Endothelial cell of umbilical vein (primary cell): ENCODE measurements around the gene TRMT2A. TPM values are rescaled to one million over a fixed set of nuclear protein-coding genes. Genes with fewer than 3 reads are reported as not detected.

Experiments
- BruUV-seq: library from RNA; stranded (reverse); fragments of 400-500 nt; replicated peaks from 2 replicates; lab custom pipeline; 2021; lab: Mats Ljungman, UMichigan
- CTCF ChIA-PET: fragments of 300-600, 350-600 bp; sonication (Branson Sonifier 250); formaldehyde crosslinking; loops from one replicate; lab custom pipeline; 2021; ENCODE audit warnings: antibody characterized with exemption, inconsistent platforms; lab: Charles Lee
- POLR2A ChIA-PET: fragments of 300-600, 350-600 bp; sonication (Branson Sonifier 250); formaldehyde crosslinking; loops from one replicate; lab custom pipeline; 2021; ENCODE audit warnings: antibody characterized with exemption, inconsistent platforms; lab: Charles Lee
- DNase-seq: peaks from one replicate; pipeline ENCODE4 v3.0.0-alpha.2; 2011; ENCODE audit warnings: low read depth, low spot score
- FAIRE-seq: peaks from 2 replicates; lab custom pipeline; 2011; peaks lifted over from hg19 to GRCh38; lab: Jason Lieb, UNC
- H2AFZ ChIP-seq: 2 replicates; pipeline ENCODE4 v1.6.0; 2012; ENCODE audit warnings: low read depth, low read length, control low read depth, inconsistent platforms
- H3K27ac ChIP-seq: 2 replicates; pipeline ENCODE4 v1.5.1; 2011; ENCODE audit warnings: low read depth, mild to moderate bottlenecking, control low read depth, low read length, moderate library complexity; ENCODE audit not compliant: insufficient read depth
- H3K27me3 ChIP-seq, 2 experiments: 2 replicates each; pipeline versions ENCODE4 v1.6.0 to v1.6.1; 2011; ENCODE audit warnings: low read length in 2 of 2, mixed read lengths in 1 of 2; ENCODE audit not compliant: control insufficient read depth in 2 of 2, insufficient read depth in 2 of 2
- H3K36me3 ChIP-seq, 2 experiments: 2 replicates in 1 of 2; 3 replicates in 1 of 2; pipeline ENCODE4 v1.5.1; 2011; ENCODE audit warnings: low read length in 2 of 2, mild to moderate bottlenecking in 1 of 2, moderate library complexity in 1 of 2; ENCODE audit not compliant: control insufficient read depth in 2 of 2, insufficient read depth in 2 of 2; ENCODE audit errors: extremely low read depth in 1 of 2
- H3K4me1 ChIP-seq: 3 replicates; pipeline ENCODE4 v1.5.1; 2011; ENCODE audit warnings: mild to moderate bottlenecking, low read length; ENCODE audit not compliant: control insufficient read depth, insufficient read depth; ENCODE audit errors: extremely low read depth
- H3K4me2 ChIP-seq: 2 replicates; pipeline ENCODE4 v1.6.1; 2011; ENCODE audit warnings: low read length, control low read depth, mixed read lengths; ENCODE audit not compliant: insufficient read depth
- H3K4me3 ChIP-seq, 3 experiments: fragments of 200-600 bp in 1 of 3; sonication (generic), shearing (Covaris generic) in 1 of 3; replicated peaks in 1 of 3; 2 replicates each; pipeline ENCODE4 v1.5.1; 2011 to 2016; ENCODE audit warnings: control low read depth in 3 of 3, low read length in 3 of 3, mild to moderate bottlenecking in 2 of 3, inconsistent platforms in 1 of 3, low read depth in 1 of 3, moderate library complexity in 1 of 3; ENCODE audit not compliant: insufficient read depth in 1 of 3
- H3K79me2 ChIP-seq: 2 replicates; pipeline ENCODE4 v1.6.0; 2012; ENCODE audit warnings: low read length, inconsistent platforms; ENCODE audit not compliant: control insufficient read depth, insufficient read depth
- H3K9ac ChIP-seq: replicated peaks from 2 replicates; pipeline ENCODE3; 2011; ENCODE audit warnings: low read length, control low read depth; ENCODE audit not compliant: insufficient read depth; ENCODE audit errors: extremely low read depth
- H3K9me1 ChIP-seq: replicated peaks from 3 replicates; pipeline ENCODE4 v1.6.0; 2011; ENCODE audit warnings: mild to moderate bottlenecking, low read length; ENCODE audit not compliant: control insufficient read depth, insufficient read depth; ENCODE audit errors: extremely low read depth
- H3K9me3 ChIP-seq: replicated peaks from 2 replicates; pipeline ENCODE4 v1.5.1; 2012; ENCODE audit warnings: low read length, inconsistent platforms; ENCODE audit not compliant: control insufficient read depth, insufficient read depth
- H4K20me1 ChIP-seq: replicated peaks from 2 replicates; pipeline ENCODE3; 2011; ENCODE audit warnings: mild to moderate bottlenecking, low read length; ENCODE audit not compliant: control insufficient read depth, insufficient read depth; ENCODE audit errors: extremely low read depth
- CTCF ChIP-seq, 2 donors: IDR thresholded peaks; 1 replicate in 1 of 2; 2 replicates in 1 of 2; pipeline ENCODE4 v1.5.1; 2011; ENCODE audit warnings: low read length in 2 of 2, mild to moderate bottlenecking in 2 of 2, moderate library complexity in 2 of 2, control low read depth in 1 of 2, inconsistent platforms in 1 of 2, low read depth in 1 of 2; ENCODE audit not compliant: insufficient read depth in 1 of 2; ENCODE audit errors: extremely low read depth in 1 of 2
- EZH2 ChIP-seq: IDR thresholded peaks from 2 replicates; pipeline ENCODE4 v1.6.1; 2012; ENCODE audit warnings: borderline replicate concordance, low read depth, mild to moderate bottlenecking, moderate library complexity, low read length, inconsistent platforms; ENCODE audit not compliant: severe bottlenecking
- FOS ChIP-seq: IDR thresholded peaks from 2 replicates; pipeline ENCODE4 v1.6.1; 2011; ENCODE audit warnings: mild to moderate bottlenecking, low read length, moderate library complexity, borderline replicate concordance; ENCODE audit not compliant: insufficient read depth
- JUN ChIP-seq: IDR thresholded peaks from 2 replicates; pipeline ENCODE4 v1.6.1; 2011; ENCODE audit warnings: borderline replicate concordance, low read depth; ENCODE audit not compliant: insufficient read length, insufficient read depth
- MAX ChIP-seq: IDR thresholded peaks from 2 replicates; pipeline ENCODE4 v1.6.1; 2011; ENCODE audit not compliant: insufficient read depth, insufficient read length
- POLR2A ChIP-seq: IDR thresholded peaks from 2 replicates; pipeline ENCODE4 v1.6.1; 2012; ENCODE audit warnings: low read depth, mild to moderate bottlenecking, control low read depth, low read length
- POLR2AphosphoS5 ChIP-seq: IDR thresholded peaks from 2 replicates; pipeline ENCODE4 v1.6.1; 2012; ENCODE audit warnings: low read depth, mild to moderate bottlenecking, control low read depth, low read length, moderate library complexity; ENCODE audit not compliant: insufficient read depth
- dilution Hi-C: fragments of 300-500 bp; cut with MboI; formaldehyde crosslinking; loops from one replicate; pipeline ENCODE4 v1.15.0; 2019; ENCODE audit warnings: low sequenced_read_pairs; ENCODE audit not compliant: extremely low pct_ligation_motif_present
- intact Hi-C: fragments of 100-400 bp; cut with micrococcal nuclease; formaldehyde crosslinking; loops from one replicate; pipeline ENCODE4 v1.10.0; 2022
- polyA plus RNA-seq, 4 experiments: library from polyadenylated mRNA; depleted of rRNA in 3 of 4; stranded (reverse) in 3 of 4; unstranded in 1 of 4; fragments of >200 nt; gene quantifications; 2 replicates each; pipeline versions ENCODE4 v1.2.1 to v1.2.3, GENCODE V29; 2011 to 2012; ENCODE audit warnings: missing spikeins in 1 of 4
- total RNA-seq: library from RNA; stranded (reverse); gene quantifications from 2 replicates; pipeline ENCODE4 v1.2.3, GENCODE V29; 2021

The TRMT2A gene
- total and polyA plus RNA-seq, 2 donors (not counting 3 experiments of a cell fraction or from before 2014, with no cell fraction given) = 51.2 to 61.9 TPM

- no peak for DNase-seq
- H3K79me2 ChIP-seq = peaks cover 55% of the 10 kb centered on the region
- H3K9ac ChIP-seq = no peak overlapping the region
- BruUV-seq = no TSS peak
- no peak overlapping the region for H3K4me2 ChIP-seq
- H3K9me1 ChIP-seq = no peaks in the 10 kb centered on the region
- no peak overlapping the region for H3K4me3 ChIP-seq
- ChIA-PET CTCF (no interaction called here), POLR2A (no interaction called here)
- peaks cover 2% of the 10 kb centered on the region for H4K20me1 ChIP-seq
- no peaks in the 10 kb centered on the region for H3K9me3 ChIP-seq
- H3K27ac ChIP-seq = no peak overlapping the region
- dilution Hi-C loops (no loop called here), intact Hi-C loops (no loop called here)
- no peak for TF ChIP-seq JUN
- TF ChIP-seq EZH2 = no peak
- no peak for TF ChIP-seq MAX
- TF ChIP-seq POLR2A = no peak
- no peak for TF ChIP-seq FOS
- no peak for TF ChIP-seq POLR2AphosphoS5
- TF ChIP-seq CTCF (IDR thresholded peaks at IDR 0.05; ENCODE audit: extremely low read depth in 1 of 2, insufficient read depth in 1 of 2, low read depth in 1 of 2, low read length in 2 of 2) = no peak
- H3K27me3 ChIP-seq = no peaks in the 10 kb centered on the region
- H3K4me1 ChIP-seq = no peaks in the 10 kb centered on the region
- peaks cover 56 to 83% of the 10 kb centered on the region in 2 experiments for H3K36me3 ChIP-seq
- no peak overlapping the region for H2AFZ ChIP-seq
- no peak for FAIRE-seq
Observed at GRCh38 chr22:20089977-20090729, 26.9 kb downstream of the TRMT2A start.
